D721Med (cell line): Measurements from ENCODE around the gene TNFAIP2.

Source experiments
- DNase-seq: peaks from one replicate; pipeline ENCODE4 v3.0.0; 2011; ENCODE audit warnings: low spot score; ENCODE audit not compliant: insufficient read length
- FAIRE-seq: peaks from 2 replicates; lab custom pipeline; 2011; peaks lifted over from hg19 to GRCh38; lab: Jason Lieb, UNC
- CTCF ChIP-seq: IDR thresholded peaks from 2 replicates; pipeline ENCODE4 v1.5.1; 2012; ENCODE audit warnings: mild to moderate bottlenecking, control low read depth; ENCODE audit not compliant: insufficient read depth; ENCODE audit errors: missing control alignments

TNFAIP2 gene

GRCh38 chr14:103137689-103138300 lies 14.5 kb downstream of the TNFAIP2 start:
- FAIRE-seq = no peak
- no peak for TF ChIP-seq CTCF

GRCh38 chr14:103138301-103139131 lies 15.3 kb downstream of the TNFAIP2 start:
- no peak for TF ChIP-seq CTCF
- DNase-seq (no peak), FAIRE-seq (no peak)

More at GRCh38 chr14:103137689-103138300, 14.5 kb downstream of the TNFAIP2 start:
- no peak for DNase-seq

- TF ChIP-seq CTCF = no peak
- no peak for FAIRE-seq
- DNase-seq = no peak
Measured at GRCh38 chr14:103139132-103140025, 16.1 kb downstream of the TNFAIP2 start.

- DNase-seq (no peak), FAIRE-seq (no peak)
- TF ChIP-seq CTCF = no peak
Measured at GRCh38 chr14:103140316-103141109, 17.3 kb downstream of the TNFAIP2 start.

- TF ChIP-seq CTCF = peak; percentile 63
- peak; percentile 74 for DNase-seq
- no peak for FAIRE-seq
Measured at GRCh38 chr14:103141117-103141796, 18.0 kb downstream of the TNFAIP2 start.

- DNase-seq = no peak
- no peak for TF ChIP-seq CTCF
- FAIRE-seq = no peak
Measured at GRCh38 chr14:103142026-103142425, 18.8 kb downstream of the TNFAIP2 start.
